ENCODE results near the gene DNAH5.

The DNAH5 gene

DNA sequence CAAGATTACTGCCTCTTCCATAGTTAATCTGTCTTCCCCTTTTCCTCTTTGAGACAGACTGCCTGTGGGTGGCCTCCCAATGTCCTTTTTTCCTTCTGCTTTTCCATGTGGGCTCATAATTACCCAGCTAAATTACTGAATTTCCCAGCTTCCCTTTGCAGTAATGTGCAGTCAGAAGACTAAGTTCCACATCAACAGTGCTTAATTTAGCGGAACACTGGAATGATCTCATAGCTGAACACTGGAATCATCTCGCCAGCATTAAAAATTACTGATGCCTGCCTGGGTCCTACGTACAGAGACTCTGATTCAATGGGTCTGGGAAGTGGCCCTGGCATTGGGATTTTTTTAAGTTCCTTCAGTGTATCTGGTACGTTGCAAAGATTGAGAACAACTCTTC lies 84.3 kb downstream of the DNAH5 start:
- H3K36me3 ChIP-seq (replicated peaks): no peaks in the 10 kb centered on the region
- in situ Hi-C loops (cut with HindIII; ENCODE audit: low pct_ligation_motif_present, low sequenced_read_pairs): no loop called here

DNA sequence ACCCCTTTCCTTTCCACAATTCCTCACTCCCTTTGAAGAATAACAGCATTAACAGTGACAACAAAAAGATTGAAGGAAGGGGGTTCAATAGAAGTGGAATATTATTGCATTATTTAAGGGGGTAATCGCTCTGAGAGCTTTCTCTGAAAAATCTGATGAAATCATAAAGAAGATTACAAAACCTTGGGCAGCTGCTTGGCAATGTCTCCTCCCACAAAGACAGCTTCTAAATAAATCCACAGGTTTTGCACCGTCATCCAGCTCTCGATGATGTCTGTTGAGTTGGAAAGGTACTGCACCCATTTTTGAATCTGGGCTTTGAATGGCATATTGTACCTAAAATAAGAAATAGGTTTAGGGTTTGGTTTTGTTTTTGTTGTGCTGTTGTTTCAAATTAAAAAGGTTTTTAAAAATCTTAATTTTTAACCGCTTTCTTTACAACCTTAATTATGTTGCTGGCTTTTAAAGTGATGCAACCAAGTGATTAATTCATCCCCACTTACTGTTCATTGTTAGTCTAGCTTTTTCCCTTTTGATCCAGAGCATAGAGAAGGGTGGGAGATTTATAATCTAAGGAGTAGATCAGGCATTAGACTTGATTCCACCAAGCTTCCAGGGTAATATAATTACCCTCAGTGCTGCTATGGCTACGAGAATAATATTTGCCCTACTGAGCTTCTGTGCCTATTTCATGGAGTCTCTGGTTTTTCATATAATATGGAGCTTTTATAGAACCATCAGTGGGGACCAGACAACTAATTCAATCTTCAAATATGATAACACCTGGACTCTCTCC lies 85.0 kb downstream of the DNAH5 start:
- TF ChIP-seq, protein P1, sequence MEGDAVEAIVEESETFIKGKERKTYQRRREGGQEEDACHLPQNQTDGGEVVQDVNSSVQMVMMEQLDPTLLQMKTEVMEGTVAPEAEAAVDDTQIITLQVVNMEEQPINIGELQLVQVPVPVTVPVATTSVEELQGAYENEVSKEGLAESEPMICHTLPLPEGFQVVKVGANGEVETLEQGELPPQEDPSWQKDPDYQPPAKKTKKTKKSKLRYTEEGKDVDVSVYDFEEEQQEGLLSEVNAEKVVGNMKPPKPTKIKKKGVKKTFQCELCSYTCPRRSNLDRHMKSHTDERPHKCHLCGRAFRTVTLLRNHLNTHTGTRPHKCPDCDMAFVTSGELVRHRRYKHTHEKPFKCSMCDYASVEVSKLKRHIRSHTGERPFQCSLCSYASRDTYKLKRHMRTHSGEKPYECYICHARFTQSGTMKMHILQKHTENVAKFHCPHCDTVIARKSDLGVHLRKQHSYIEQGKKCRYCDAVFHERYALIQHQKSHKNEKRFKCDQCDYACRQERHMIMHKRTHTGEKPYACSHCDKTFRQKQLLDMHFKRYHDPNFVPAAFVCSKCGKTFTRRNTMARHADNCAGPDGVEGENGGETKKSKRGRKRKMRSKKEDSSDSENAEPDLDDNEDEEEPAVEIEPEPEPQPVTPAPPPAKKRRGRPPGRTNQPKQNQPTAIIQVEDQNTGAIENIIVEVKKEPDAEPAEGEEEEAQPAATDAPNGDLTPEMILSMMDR (IDR thresholded peaks at IDR 0.05; ENCODE audit: low read depth, low read length, missing control alignments): no peak

More for the DNA sequence above, 84.3 kb downstream of the DNAH5 start:
- DNase-seq: no peak
- H3K27ac ChIP-seq: no peak overlapping the region
- TF ChIP-seq, protein P1 (IDR thresholded peaks at IDR 0.05; ENCODE audit: low read depth, low read length, missing control alignments): no peak
- no peaks in the 10 kb centered on the region for H3K27me3 ChIP-seq (replicated peaks)
- H3K4me3 ChIP-seq (ENCODE audit: low read depth, low read length): no peak overlapping the region

DNA sequence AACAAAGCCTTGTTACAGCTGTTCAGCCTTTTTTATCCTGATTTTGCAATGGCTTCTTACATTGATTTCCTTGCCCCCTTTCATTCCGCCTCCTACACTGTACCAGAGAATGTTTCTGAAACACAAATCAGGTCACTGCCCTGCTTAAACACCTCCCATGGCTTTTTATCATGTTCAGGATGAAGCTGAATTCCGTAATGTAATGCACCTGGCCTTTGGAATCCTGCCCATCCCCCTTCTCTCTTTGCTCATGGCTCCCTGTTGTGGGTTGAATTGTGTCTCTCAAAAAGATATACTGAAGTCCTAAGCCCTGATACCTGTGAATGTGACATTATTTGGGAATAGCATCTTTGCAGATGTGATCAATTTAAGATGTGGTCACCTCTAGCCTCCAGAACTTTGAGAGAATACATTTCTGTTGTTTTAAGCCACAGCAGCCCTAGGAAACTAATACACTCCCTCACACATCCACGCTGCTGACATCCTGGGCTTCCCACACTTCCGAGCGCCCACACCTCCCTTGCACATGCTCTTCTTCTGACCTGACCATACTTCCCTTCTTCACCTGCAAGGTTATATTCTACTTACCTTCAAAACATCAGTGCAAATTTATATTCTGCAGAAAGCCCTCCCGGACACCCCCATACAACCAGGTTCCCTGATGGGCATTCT lies 101.2 kb downstream of the DNAH5 start:
- no peak for DNase-seq

More for the DNA sequence above, 85.0 kb downstream of the DNAH5 start:
- Histone ChIP-seq H3K4me3 (ENCODE audit: low read depth, low read length) (no peak overlapping the region), H3K27ac (no peak overlapping the region), H3K36me3 (replicated peaks) (no peaks in the 10 kb centered on the region), H3K27me3 (replicated peaks) (no peaks in the 10 kb centered on the region)
- in situ Hi-C loops (cut with HindIII; ENCODE audit: low pct_ligation_motif_present, low sequenced_read_pairs): no loop called here
- DNase-seq: no peak

GRCh38 chr5:13833440-13833839 lies 111.0 kb downstream of the DNAH5 start:
- H3K27me3 ChIP-seq (replicated peaks): no peaks in the 10 kb centered on the region
- no peak overlapping the region for H3K27ac ChIP-seq
- no peaks in the 10 kb centered on the region for H3K36me3 ChIP-seq (replicated peaks)
- no peak for DNase-seq
- in situ Hi-C loops (cut with HindIII; ENCODE audit: low pct_ligation_motif_present, low sequenced_read_pairs): no loop called here
- H3K4me3 ChIP-seq (ENCODE audit: low read depth, low read length): no peak overlapping the region
- TF ChIP-seq, protein P1 (IDR thresholded peaks at IDR 0.05; ENCODE audit: low read depth, low read length, missing control alignments): no peak

More for the DNA sequence above, 101.2 kb downstream of the DNAH5 start:
- no peak overlapping the region for H3K4me3 ChIP-seq (ENCODE audit: low read depth, low read length)
- H3K27ac ChIP-seq: no peak overlapping the region
- TF ChIP-seq, protein P1 (IDR thresholded peaks at IDR 0.05; ENCODE audit: low read depth, low read length, missing control alignments): no peak
- no peaks in the 10 kb centered on the region for H3K36me3 ChIP-seq (replicated peaks)
- no peaks in the 10 kb centered on the region for H3K27me3 ChIP-seq (replicated peaks)
- in situ Hi-C loops (cut with HindIII; ENCODE audit: low pct_ligation_motif_present, low sequenced_read_pairs): no loop called here

GRCh38 chr5:13831351-13831750 lies 113.1 kb downstream of the DNAH5 start:
- Histone ChIP-seq H3K27ac (no peak overlapping the region), H3K36me3 (replicated peaks) (no peaks in the 10 kb centered on the region), H3K27me3 (replicated peaks) (no peaks in the 10 kb centered on the region), H3K4me3 (ENCODE audit: low read depth, low read length) (no peak overlapping the region)
- in situ Hi-C loops (cut with HindIII; ENCODE audit: low pct_ligation_motif_present, low sequenced_read_pairs): no loop called here
- TF ChIP-seq, protein P1 (IDR thresholded peaks at IDR 0.05; ENCODE audit: low read depth, low read length, missing control alignments): no peak
- DNase-seq: no peak
